ENCODE data around the gene ERCC2. TPM values are rescaled to one million over a fixed set of nuclear protein-coding genes. Genes with fewer than 3 reads are reported as not detected.

ERCC2 gene
- total RNA-seq, 1 experiment from 2014 or later, result 59.2 TPM

GRCh38 chr19:45405435-45406225 lies 35.3 kb upstream of the ERCC2 start:
- BruUV-seq (replicated peaks), result no TSS peak
- Histone ChIP-seq H3K4me3 (ENCODE audit: low read depth, low read length, poor library complexity, severe bottlenecking) (peak overlapping the region; percentile 68), H3K36me3 (ENCODE audit: insufficient read depth, low read length, poor library complexity, severe bottlenecking) (no peaks in the 10 kb centered on the region), H3K27me3 (replicated peaks; ENCODE audit: insufficient read depth, low read depth, low read length, poor library complexity) (no peaks in the 10 kb centered on the region), H3K9me3 (ENCODE audit: low read depth, low read length, poor library complexity, severe bottlenecking) (no peaks in the 10 kb centered on the region), H3K27ac (ENCODE audit: low read depth, low read length, poor library complexity, severe bottlenecking) (peak overlapping the region; percentile 96), H3K4me1 (ENCODE audit: insufficient read depth, low read length, poor library complexity, severe bottlenecking) (peaks cover 10% of the 10 kb centered on the region)
- peak; percentile 97 for DNase-seq (ENCODE audit: low spot score)
- intact Hi-C loops (cut with micrococcal nuclease; ENCODE audit: unreplicated experiment), result no loop called here
- POLR2A ChIA-PET (ENCODE audit: low non-redundant PET), result interaction anchor here (0.6 to 0.7 kb wide), 2 partner anchors 27 to 404 kb away, joined by 3 read pairs; partner anchors contain the start of gene RELB
- CTCF ChIA-PET, result interaction anchor here (0.6 kb wide), 1 partner anchor 22 kb away, joined by 4 read pairs; no protein-coding TSS in a partner anchor
- no peak for TF ChIP-seq EZH2 (IDR thresholded peaks at IDR 0.05; ENCODE audit: borderline replicate concordance, low read depth, low read length, poor library complexity, severe bottlenecking)
- no peak for TF ChIP-seq CTCF (conservative IDR thresholded peaks at IDR 0.05; ENCODE audit: low read depth, low read length)

DNA sequence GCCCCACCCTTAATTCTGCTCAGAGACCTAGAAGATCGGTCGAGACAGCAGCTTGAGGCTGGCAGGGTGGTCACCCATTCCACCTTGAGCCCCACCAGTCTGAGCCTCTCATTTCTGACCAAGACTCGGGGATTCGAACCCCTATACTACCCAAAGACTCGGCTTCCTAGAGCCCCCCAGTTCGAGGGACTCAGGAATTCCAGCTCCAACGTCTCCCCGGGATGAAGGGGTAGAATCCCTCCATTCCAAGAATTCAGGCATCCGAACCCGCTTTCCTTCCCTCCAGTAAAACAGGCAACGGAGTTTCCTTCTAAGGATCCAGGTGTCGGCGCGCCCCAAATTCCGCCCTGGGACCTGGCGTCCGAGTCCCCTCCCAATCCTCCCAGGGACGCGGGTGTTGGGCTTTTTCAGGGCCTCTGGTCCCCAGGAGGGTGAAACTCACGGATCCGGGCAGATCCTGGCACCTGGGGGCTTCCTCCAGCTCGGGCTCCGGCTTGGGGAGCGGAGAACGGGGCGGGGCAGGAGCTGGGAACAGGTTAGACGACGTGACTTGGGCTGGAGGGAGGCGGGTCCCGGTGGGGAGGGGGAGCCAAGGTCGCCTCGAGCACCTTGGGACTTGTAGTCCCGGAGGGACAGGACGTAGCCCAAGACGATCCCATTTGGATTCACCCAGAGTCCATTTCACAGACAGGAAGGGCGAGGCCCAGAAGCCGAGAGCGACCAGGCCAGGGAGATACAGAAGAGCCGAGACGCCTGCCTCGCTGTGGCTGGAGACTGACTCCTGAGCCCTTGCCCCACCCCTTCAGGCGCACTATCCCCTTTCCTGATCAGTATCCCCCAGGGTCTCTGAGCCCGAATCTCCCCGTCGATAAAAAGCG lies 34.4 kb upstream of the ERCC2 start, which contains the start of gene PPP1R13L:
PPP1R13L (minus strand) TSS at position 513 of the 878 bp plus-strand sequence. CDS start 6,751 bp downstream, outside the sequence.
- TF ChIP-seq EZH2 (IDR thresholded peaks at IDR 0.05; ENCODE audit: borderline replicate concordance, low read depth, low read length, poor library complexity, severe bottlenecking) (no peak), CTCF (conservative IDR thresholded peaks at IDR 0.05; ENCODE audit: low read depth, low read length) (no peak)
- ChIA-PET CTCF (interaction anchor here (0.5 to 1.2 kb wide), 4 partner anchors 14 to 74 kb away, joined by 3 to 5 read pairs (median 4); no protein-coding TSS in a partner anchor), POLR2A (ENCODE audit: low non-redundant PET) (no interaction called here)
- Histone ChIP-seq H3K27me3 (replicated peaks; ENCODE audit: insufficient read depth, low read depth, low read length, poor library complexity) (no peaks in the 10 kb centered on the region), H3K9me3 (ENCODE audit: low read depth, low read length, poor library complexity, severe bottlenecking) (no peaks in the 10 kb centered on the region), H3K27ac (ENCODE audit: low read depth, low read length, poor library complexity, severe bottlenecking) (peak within 1 kb of the TSS; percentile 96), H3K4me3 (ENCODE audit: low read depth, low read length, poor library complexity, severe bottlenecking) (peak within 1 kb of the TSS; percentile 68), H3K4me1 (ENCODE audit: insufficient read depth, low read length, poor library complexity, severe bottlenecking) (peaks cover 10% of the 10 kb centered on the region), H3K36me3 (ENCODE audit: insufficient read depth, low read length, poor library complexity, severe bottlenecking) (no peaks in the 10 kb centered on the region)
- BruUV-seq (replicated peaks), result no TSS peak
- intact Hi-C loops (cut with micrococcal nuclease; ENCODE audit: unreplicated experiment), result no loop called here
- DNase-seq (ENCODE audit: low spot score), result peak; percentile 67

DNA sequence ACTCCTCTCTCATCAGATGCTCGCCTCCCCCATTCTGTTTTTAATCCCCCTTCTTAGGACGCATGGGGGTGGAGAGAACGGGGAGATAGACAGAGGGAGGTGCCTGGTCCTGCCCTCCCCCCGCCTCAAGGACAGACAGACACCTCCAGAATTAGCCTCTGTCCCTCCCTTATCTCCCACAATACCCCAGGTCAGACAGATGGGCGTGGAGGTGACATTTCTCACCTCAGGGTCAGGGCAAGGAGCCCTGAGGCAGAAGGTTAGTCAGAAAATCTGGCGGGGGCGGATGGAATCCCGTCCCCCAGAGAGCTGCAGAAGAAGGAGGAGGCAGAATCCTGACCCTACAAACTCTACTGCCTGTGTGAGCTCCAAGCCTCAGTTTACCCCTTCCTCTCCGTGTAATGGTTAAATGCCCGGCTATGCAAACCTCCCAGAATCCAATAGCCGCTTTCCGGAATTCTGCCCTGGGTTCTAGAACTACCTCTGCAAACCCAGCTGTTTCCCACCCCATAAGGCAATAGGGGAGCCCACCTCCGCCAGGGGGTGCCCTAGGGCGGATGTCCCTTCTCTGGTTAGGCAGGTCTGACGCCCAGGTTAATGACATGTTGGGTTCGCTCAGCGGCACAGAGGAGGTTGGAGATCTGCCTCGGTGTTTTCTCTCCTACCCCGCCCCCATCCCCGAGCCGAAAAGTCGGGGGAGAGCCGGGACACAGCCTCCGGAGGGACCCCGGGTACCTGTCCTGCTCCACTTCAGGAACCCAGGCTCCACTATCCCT lies 33.6 kb upstream of the ERCC2 start:
- intact Hi-C loops (cut with micrococcal nuclease; ENCODE audit: unreplicated experiment), result no loop called here
- no peaks in the 10 kb centered on the region for H3K36me3 ChIP-seq (ENCODE audit: insufficient read depth, low read length, poor library complexity, severe bottlenecking)
- peaks cover 10% of the 10 kb centered on the region for H3K4me1 ChIP-seq (ENCODE audit: insufficient read depth, low read length, poor library complexity, severe bottlenecking)
- ChIA-PET POLR2A (ENCODE audit: low non-redundant PET) (no interaction called here), CTCF (interaction anchor here (0.5 to 1.2 kb wide), 3 partner anchors 13 to 75 kb away, joined by 3 to 5 read pairs (median 5); no protein-coding TSS in a partner anchor)
- no TSS peak for BruUV-seq (replicated peaks)
- DNase-seq (ENCODE audit: low spot score), result peak; percentile 48
- peak overlapping the region; percentile 68 for H3K4me3 ChIP-seq (ENCODE audit: low read depth, low read length, poor library complexity, severe bottlenecking)
- TF ChIP-seq EZH2 (IDR thresholded peaks at IDR 0.05; ENCODE audit: borderline replicate concordance, low read depth, low read length, poor library complexity, severe bottlenecking) (no peak), CTCF (conservative IDR thresholded peaks at IDR 0.05; ENCODE audit: low read depth, low read length) (peak; percentile 52)
- no peak overlapping the region for H3K27ac ChIP-seq (ENCODE audit: low read depth, low read length, poor library complexity, severe bottlenecking)
- H3K9me3 ChIP-seq (ENCODE audit: low read depth, low read length, poor library complexity, severe bottlenecking), result no peaks in the 10 kb centered on the region
- no peaks in the 10 kb centered on the region for H3K27me3 ChIP-seq (replicated peaks; ENCODE audit: insufficient read depth, low read depth, low read length, poor library complexity)

All from A673 (cell line).